Stimulated activated CD4-positive, alpha-beta T cell treated with anti-CD3 and anti-CD28 coated beads, Interleukin-12 subunit alpha, Interleukin-12 subunit beta, amount 100 ng/mL, for 24 hours (primary cell): ENCODE results near the gene LRRTM4.
"Not testable (repeated sequence)": the region's sequence is repeated elsewhere in the genome, so short reads cannot be mapped to it uniquely, and the experiment has no call there.

ENCODE experiments used
- DNase-seq, 2 experiments: peaks; one replicate each; pipeline ENCODE4 v3.0.0-alpha.2; 2020; ENCODE audit warnings: low read depth in 2 of 2

Gene LRRTM4

GRCh38 chr2:77164021-77164420 is 358.2 kb downstream of the LRRTM4 start:
- not testable (repeated sequence) for DNase-seq

- DNase-seq, result no peak
Measured at GRCh38 chr2:77161009-77161408, 361.2 kb downstream of the LRRTM4 start.

GRCh38 chr2:77156599-77156998 is 365.6 kb downstream of the LRRTM4 start:
- DNase-seq, result no peak

- no peak for DNase-seq
Measured at GRCh38 chr2:77155511-77155910, 366.7 kb downstream of the LRRTM4 start.

- DNase-seq, result no peak
Measured at GRCh38 chr2:77149565-77149964, 372.6 kb downstream of the LRRTM4 start.

- DNase-seq, result no peak
Measured at GRCh38 chr2:77147153-77147552, 375.0 kb downstream of the LRRTM4 start.

GRCh38 chr2:77144772-77145171 is 377.4 kb downstream of the LRRTM4 start:
- no peak for DNase-seq

GRCh38 chr2:77142141-77142540 is 380.0 kb downstream of the LRRTM4 start:
- no peak for DNase-seq

- not testable (repeated sequence) for DNase-seq
Measured at GRCh38 chr2:77128479-77128878, 393.7 kb downstream of the LRRTM4 start.

- DNase-seq, result no peak
Measured at GRCh38 chr2:77127345-77127744, 394.8 kb downstream of the LRRTM4 start.

- no peak for DNase-seq
Measured at GRCh38 chr2:77121518-77121917, 400.7 kb downstream of the LRRTM4 start.

- no peak for DNase-seq
Measured at GRCh38 chr2:77119333-77119732, 402.8 kb downstream of the LRRTM4 start.

GRCh38 chr2:77108915-77109314 is 413.3 kb downstream of the LRRTM4 start:
- DNase-seq, result no peak

- no peak for DNase-seq
Measured at GRCh38 chr2:77105008-77105407, 417.2 kb downstream of the LRRTM4 start.

- no peak for DNase-seq
Measured at GRCh38 chr2:77104554-77104953, 417.6 kb downstream of the LRRTM4 start.

GRCh38 chr2:77102927-77103326 is 419.2 kb downstream of the LRRTM4 start:
- no peak for DNase-seq

GRCh38 chr2:77101796-77102452 is 420.3 kb downstream of the LRRTM4 start:
- DNase-seq, result no peak

GRCh38 chr2:77099961-77100360 is 422.2 kb downstream of the LRRTM4 start:
- no peak for DNase-seq

GRCh38 chr2:77095525-77095924 is 426.7 kb downstream of the LRRTM4 start:
- not testable (repeated sequence) for DNase-seq

GRCh38 chr2:77095096-77095495 is 427.1 kb downstream of the LRRTM4 start:
- DNase-seq, result no peak

GRCh38 chr2:77088424-77088823 is 433.8 kb downstream of the LRRTM4 start:
- not testable (repeated sequence) for DNase-seq

- no peak for DNase-seq
Measured at GRCh38 chr2:77087987-77088414, 434.2 kb downstream of the LRRTM4 start.

GRCh38 chr2:77086478-77086877 is 435.7 kb downstream of the LRRTM4 start:
- no peak for DNase-seq

GRCh38 chr2:77086051-77086450 is 436.1 kb downstream of the LRRTM4 start:
- DNase-seq, result no peak
